ENCODE data around the gene CCL17.

Gene CCL17

GRCh38 chr16:57407521-57408353 is 3.2 kb downstream of the CCL17 start:
- no peaks in the 10 kb centered on the region for H3K9me3 ChIP-seq (replicated peaks in 1 of 2; ENCODE audit: control insufficient read depth in 2 of 2, insufficient read depth in 1 of 2, low read depth in 1 of 2, low read length in 2 of 2)
- no peak overlapping the region for H2AK5ac ChIP-seq (ENCODE audit: low read depth, low read length)
- H2AFZ ChIP-seq (ENCODE audit: low read length): no peak overlapping the region
- no peak overlapping the region for H2BK12ac ChIP-seq (ENCODE audit: low read length)
- H3K23ac ChIP-seq (ENCODE audit: low read depth, low read length, poor library complexity): no peak overlapping the region
- no peaks in the 10 kb centered on the region for H3K79me1 ChIP-seq (ENCODE audit: low read depth, low read length)
- H3K4me2 ChIP-seq (ENCODE audit: insufficient read depth, low read length, poor library complexity, severe bottlenecking): no peak overlapping the region
- H2BK120ac ChIP-seq (ENCODE audit: low read depth, low read length): no peak overlapping the region
- H3K18ac ChIP-seq (ENCODE audit: low read length): no peak overlapping the region
- H3K4ac ChIP-seq (ENCODE audit: low read length): no peak overlapping the region
- H4K8ac ChIP-seq (ENCODE audit: low read depth, low read length): no peak overlapping the region
- H3K4me3 ChIP-seq (ENCODE audit: low read length in 2 of 2): no peak overlapping the region
- H3K27ac ChIP-seq (replicated peaks; ENCODE audit: low read length): no peak overlapping the region
- H3K4me1 ChIP-seq (ENCODE audit: control insufficient read depth in 2 of 2, insufficient read depth in 1 of 2, low read depth in 1 of 2, low read length in 2 of 2): no peaks in the 10 kb centered on the region
- H2BK5ac ChIP-seq (ENCODE audit: low read length): no peak overlapping the region
- H3K14ac ChIP-seq (ENCODE audit: low read length): no peak overlapping the region
- 99 to 100% methylated on average over 4 of the region's 5 CpGs for WGBS, 2 donors (ENCODE audit: extremely low coverage in 2 of 2, insufficient read length in 2 of 2, insufficient replicate concordance in 1 of 2)
- DNase-seq (ENCODE audit: low spot score): no peak
- H3K27me3 ChIP-seq (ENCODE audit: control insufficient read depth in 3 of 3, insufficient read depth in 3 of 3, low read depth in 1 of 3, low read length in 3 of 3): peaks cover 0 to 9% (median 0%) of the 10 kb centered on the region in 3 experiments
- no peak overlapping the region for H2BK15ac ChIP-seq (ENCODE audit: low read length)
- H3K36me3 ChIP-seq (replicated peaks in 1 of 2; ENCODE audit: control insufficient read depth in 2 of 2, insufficient read depth in 2 of 2, low read length in 2 of 2): no peaks in the 10 kb centered on the region
- H4K91ac ChIP-seq (ENCODE audit: low read depth, low read length, poor library complexity): no peak overlapping the region
- no peak overlapping the region for H3K9ac ChIP-seq (ENCODE audit: low read depth, low read length, poor library complexity)

GRCh38 chr16:57409065-57409464 is 4.5 kb downstream of the CCL17 start:
- Histone ChIP-seq H3K23ac (ENCODE audit: low read depth, low read length, poor library complexity) (no peak overlapping the region), H2BK120ac (ENCODE audit: low read depth, low read length) (no peak overlapping the region), H2BK15ac (ENCODE audit: low read length) (no peak overlapping the region), H3K79me1 (ENCODE audit: low read depth, low read length) (no peaks in the 10 kb centered on the region), H3K27me3 (ENCODE audit: control insufficient read depth in 3 of 3, insufficient read depth in 3 of 3, low read depth in 1 of 3, low read length in 3 of 3) (peaks cover 0 to 9% (median 0%) of the 10 kb centered on the region in 3 experiments), H4K8ac (ENCODE audit: low read depth, low read length) (no peak overlapping the region), H3K4me3 (ENCODE audit: low read length in 2 of 2) (no peak overlapping the region), H3K9me3 (replicated peaks in 1 of 2; ENCODE audit: control insufficient read depth in 2 of 2, insufficient read depth in 1 of 2, low read depth in 1 of 2, low read length in 2 of 2) (no peaks in the 10 kb centered on the region), H3K14ac (ENCODE audit: low read length) (no peak overlapping the region), H2AFZ (ENCODE audit: low read length) (no peak overlapping the region), H2AK5ac (ENCODE audit: low read depth, low read length) (no peak overlapping the region), H3K4me2 (ENCODE audit: insufficient read depth, low read length, poor library complexity, severe bottlenecking) (no peak overlapping the region), H3K18ac (ENCODE audit: low read length) (no peak overlapping the region), H2BK12ac (ENCODE audit: low read length) (no peak overlapping the region), H3K9ac (ENCODE audit: low read depth, low read length, poor library complexity) (no peak overlapping the region), H3K4me1 (ENCODE audit: control insufficient read depth in 2 of 2, insufficient read depth in 1 of 2, low read depth in 1 of 2, low read length in 2 of 2) (no peaks in the 10 kb centered on the region), H3K4ac (ENCODE audit: low read length) (no peak overlapping the region), H3K27ac (replicated peaks; ENCODE audit: low read length) (no peak overlapping the region), H3K36me3 (replicated peaks in 1 of 2; ENCODE audit: control insufficient read depth in 2 of 2, insufficient read depth in 2 of 2, low read length in 2 of 2) (no peaks in the 10 kb centered on the region), H4K91ac (ENCODE audit: low read depth, low read length, poor library complexity) (no peak overlapping the region), H2BK5ac (ENCODE audit: low read length) (no peak overlapping the region)
- whole genome bisulfite sequencing, 2 donors (ENCODE audit: extremely low coverage in 2 of 2, insufficient read length in 2 of 2, insufficient replicate concordance in 1 of 2): no CpG with 5 or more reads among the region's 5 CpGs
- no peak for DNase-seq (ENCODE audit: low spot score)

GRCh38 chr16:57409870-57410587 is 5.5 kb downstream of the CCL17 start:
- Histone ChIP-seq H2BK5ac (ENCODE audit: low read length) (no peak overlapping the region), H2AFZ (ENCODE audit: low read length) (no peak overlapping the region), H3K23ac (ENCODE audit: low read depth, low read length, poor library complexity) (no peak overlapping the region), H3K9ac (ENCODE audit: low read depth, low read length, poor library complexity) (peak overlapping the region; percentile 38), H3K27ac (replicated peaks; ENCODE audit: low read length) (no peak overlapping the region), H2AK5ac (ENCODE audit: low read depth, low read length) (no peak overlapping the region), H3K4ac (ENCODE audit: low read length) (no peak overlapping the region), H2BK15ac (ENCODE audit: low read length) (no peak overlapping the region), H2BK120ac (ENCODE audit: low read depth, low read length) (no peak overlapping the region), H3K27me3 (ENCODE audit: control insufficient read depth in 3 of 3, insufficient read depth in 3 of 3, low read depth in 1 of 3, low read length in 3 of 3) (peaks cover 0 to 9% (median 0%) of the 10 kb centered on the region in 3 experiments), H3K14ac (ENCODE audit: low read length) (no peak overlapping the region), H3K4me3 (ENCODE audit: low read length in 2 of 2) (no peak overlapping the region), H3K9me3 (replicated peaks in 1 of 2; ENCODE audit: control insufficient read depth in 2 of 2, insufficient read depth in 1 of 2, low read depth in 1 of 2, low read length in 2 of 2) (no peaks in the 10 kb centered on the region), H4K8ac (ENCODE audit: low read depth, low read length) (peak overlapping the region; percentile 75), H3K36me3 (replicated peaks in 1 of 2; ENCODE audit: control insufficient read depth in 2 of 2, insufficient read depth in 2 of 2, low read length in 2 of 2) (no peaks in the 10 kb centered on the region), H2BK12ac (ENCODE audit: low read length) (no peak overlapping the region), H3K18ac (ENCODE audit: low read length) (peak overlapping the region; percentile 66), H3K4me1 (ENCODE audit: control insufficient read depth in 2 of 2, insufficient read depth in 1 of 2, low read depth in 1 of 2, low read length in 2 of 2) (no peaks in the 10 kb centered on the region), H4K91ac (ENCODE audit: low read depth, low read length, poor library complexity) (no peak overlapping the region), H3K79me1 (ENCODE audit: low read depth, low read length) (no peaks in the 10 kb centered on the region), H3K4me2 (ENCODE audit: insufficient read depth, low read length, poor library complexity, severe bottlenecking) (no peak overlapping the region)
- WGBS, 2 donors (ENCODE audit: extremely low coverage in 2 of 2, insufficient read length in 2 of 2, insufficient replicate concordance in 1 of 2): no CpG with 5 or more reads among the region's 14 CpGs
- no peak for DNase-seq (ENCODE audit: low spot score)

- Histone ChIP-seq H2AFZ (ENCODE audit: low read length) (peak overlapping the region; percentile 64), H3K9ac (ENCODE audit: low read depth, low read length, poor library complexity) (peak overlapping the region; percentile 56), H3K4me2 (ENCODE audit: insufficient read depth, low read length, poor library complexity, severe bottlenecking) (no peak overlapping the region), H2BK120ac (ENCODE audit: low read depth, low read length) (no peak overlapping the region), H4K91ac (ENCODE audit: low read depth, low read length, poor library complexity) (no peak overlapping the region), H2BK15ac (ENCODE audit: low read length) (no peak overlapping the region), H3K36me3 (replicated peaks in 1 of 2; ENCODE audit: control insufficient read depth in 2 of 2, insufficient read depth in 2 of 2, low read length in 2 of 2) (no peaks in the 10 kb centered on the region), H3K18ac (ENCODE audit: low read length) (peak overlapping the region; percentile 76), H2BK5ac (ENCODE audit: low read length) (no peak overlapping the region), H2AK5ac (ENCODE audit: low read depth, low read length) (peak overlapping the region; percentile 50), H3K4ac (ENCODE audit: low read length) (no peak overlapping the region), H4K8ac (ENCODE audit: low read depth, low read length) (no peak overlapping the region), H3K9me3 (replicated peaks in 1 of 2; ENCODE audit: control insufficient read depth in 2 of 2, insufficient read depth in 1 of 2, low read depth in 1 of 2, low read length in 2 of 2) (no peaks in the 10 kb centered on the region), H3K14ac (ENCODE audit: low read length) (no peak overlapping the region), H2BK12ac (ENCODE audit: low read length) (peak overlapping the region; percentile 34), H3K4me3 (ENCODE audit: low read length in 2 of 2) (no peak overlapping the region), H3K79me1 (ENCODE audit: low read depth, low read length) (no peaks in the 10 kb centered on the region), H3K23ac (ENCODE audit: low read depth, low read length, poor library complexity) (no peak overlapping the region), H3K27me3 (ENCODE audit: control insufficient read depth in 3 of 3, insufficient read depth in 3 of 3, low read depth in 1 of 3, low read length in 3 of 3) (peaks cover 0 to 9% (median 0%) of the 10 kb centered on the region in 3 experiments), H3K4me1 (ENCODE audit: control insufficient read depth in 2 of 2, insufficient read depth in 1 of 2, low read depth in 1 of 2, low read length in 2 of 2) (peaks cover 3 to 8% of the 10 kb centered on the region in 2 donors), H3K27ac (replicated peaks; ENCODE audit: low read length) (no peak overlapping the region)
- DNase-seq (ENCODE audit: low spot score): no peak
- no CpG with 5 or more reads among the region's 12 CpGs for WGBS, 2 donors (ENCODE audit: extremely low coverage in 2 of 2, insufficient read length in 2 of 2, insufficient replicate concordance in 1 of 2)
These were observed 6.9 kb downstream of the CCL17 start for GRCh38 chr16:57411362-57411976.
